ENCODE results near the gene LCE2B. TPM values are rescaled to one million over a fixed set of nuclear protein-coding genes. Genes with fewer than 3 reads are reported as not detected.
"Not testable (repeated sequence)": the region's sequence is repeated elsewhere in the genome, so short reads cannot be mapped to it uniquely, and the experiment has no call there.

LCE2B gene
- total RNA-seq (ENCODE audit: low replicate concordance) = not detected in 2 replicates

GRCh38 chr1:152685823-152686222, at the start of gene LCE2B:
LCE2B (plus strand) TSS chr1:152686123; CDS start chr1:152686844, 721 bp downstream.
- H3K27ac ChIP-seq; H3F3A ChIP-seq (ENCODE audit: low read depth); DNase-seq (ENCODE audit: low spot score); H3K36me3 Mint-ChIP-seq; H4K20me1 ChIP-seq (ENCODE audit: low read depth); H3K4me3 ChIP-seq; H2AFZ ChIP-seq (replicated peaks); H3K4me3 Mint-ChIP-seq; H3K36me3 ChIP-seq; H3K4me2 ChIP-seq; H3K27ac Mint-ChIP-seq; H3K27me3 ChIP-seq; H3K4me1 Mint-ChIP-seq; H3K4me1 ChIP-seq; H3K79me2 ChIP-seq (ENCODE audit: low read depth); H3K9ac ChIP-seq; H3K27me3 Mint-ChIP-seq (ENCODE audit: insufficient read depth, low read depth): not testable (repeated sequence)
- H3K9me3 ChIP-seq (ENCODE audit: low read depth) = peaks cover 14% of the 10 kb centered on the region
- peaks cover 37% of the 10 kb centered on the region for H3K9me3 Mint-ChIP-seq

GRCh38 chr1:152640351-152640750, 45.6 kb upstream of the LCE2B start:
- Mint-ChIP-seq H3K27me3 (ENCODE audit: insufficient read depth, low read depth) (no peaks in the 10 kb centered on the region), H3K4me3 (no peak overlapping the region), H3K9me3 (peaks cover 9% of the 10 kb centered on the region), H3K36me3 (no peaks in the 10 kb centered on the region), H3K4me1 (no peaks in the 10 kb centered on the region), H3K27ac (no peak overlapping the region)
- no peaks in the 10 kb centered on the region for H3F3A ChIP-seq (ENCODE audit: low read depth)
- no peak for TF ChIP-seq CTCF (IDR thresholded peaks at IDR 0.05)
- no peak for TF ChIP-seq EZH2 (IDR thresholded peaks at IDR 0.05)
- TF ChIP-seq EZH2phosphoT487 (IDR thresholded peaks at IDR 0.05) = no peak
- H3K27me3 ChIP-seq = no peaks in the 10 kb centered on the region
- no peak overlapping the region for H3K9ac ChIP-seq
- H3K4me1 ChIP-seq = no peaks in the 10 kb centered on the region
- H4K20me1 ChIP-seq (ENCODE audit: low read depth) = no peaks in the 10 kb centered on the region
- DNase-seq (ENCODE audit: low spot score) = no peak
- no peak overlapping the region for H3K4me2 ChIP-seq
- H3K9me3 ChIP-seq (ENCODE audit: low read depth) = peaks cover 32% of the 10 kb centered on the region
- H3K36me3 ChIP-seq = no peaks in the 10 kb centered on the region
- no peaks in the 10 kb centered on the region for H3K79me2 ChIP-seq (ENCODE audit: low read depth)
- no peak overlapping the region for H3K27ac ChIP-seq
- no peak overlapping the region for H2AFZ ChIP-seq (replicated peaks)
- H3K4me3 ChIP-seq = no peak overlapping the region

- Histone ChIP-seq H3K4me3 (no peak overlapping the region), H3K27me3 (no peaks in the 10 kb centered on the region), H3K27ac (no peak overlapping the region), H3F3A (ENCODE audit: low read depth) (no peaks in the 10 kb centered on the region), H3K4me2 (no peak overlapping the region), H3K9me3 (ENCODE audit: low read depth) (peaks cover 34% of the 10 kb centered on the region), H4K20me1 (ENCODE audit: low read depth) (no peaks in the 10 kb centered on the region), H3K4me1 (no peaks in the 10 kb centered on the region), H3K9ac (no peak overlapping the region), H3K79me2 (ENCODE audit: low read depth) (no peaks in the 10 kb centered on the region), H2AFZ (replicated peaks) (no peak overlapping the region), H3K36me3 (no peaks in the 10 kb centered on the region)
- Mint-ChIP-seq H3K36me3 (no peaks in the 10 kb centered on the region), H3K27ac (no peak overlapping the region), H3K27me3 (ENCODE audit: insufficient read depth, low read depth) (peaks cover 2% of the 10 kb centered on the region), H3K4me3 (no peak overlapping the region), H3K9me3 (peaks cover 18% of the 10 kb centered on the region), H3K4me1 (no peaks in the 10 kb centered on the region)
- no peak for TF ChIP-seq EZH2phosphoT487 (IDR thresholded peaks at IDR 0.05)
- no peak for TF ChIP-seq EZH2 (IDR thresholded peaks at IDR 0.05)
- TF ChIP-seq CTCF (IDR thresholded peaks at IDR 0.05) = no peak
- no peak for DNase-seq (ENCODE audit: low spot score)
Observed at GRCh38 chr1:152643945-152644344, 42.0 kb upstream of the LCE2B start.

GRCh38 chr1:152645146-152645545, 40.8 kb upstream of the LCE2B start:
- H3K4me2 ChIP-seq = no peak overlapping the region
- TF ChIP-seq CTCF (IDR thresholded peaks at IDR 0.05) (no peak), EZH2 (IDR thresholded peaks at IDR 0.05) (no peak), EZH2phosphoT487 (IDR thresholded peaks at IDR 0.05) (no peak)
- Mint-ChIP-seq H3K4me3 (no peak overlapping the region), H3K27me3 (ENCODE audit: insufficient read depth, low read depth) (peaks cover 2% of the 10 kb centered on the region), H3K4me1 (no peaks in the 10 kb centered on the region), H3K27ac (no peak overlapping the region), H3K9me3 (peaks cover 19% of the 10 kb centered on the region), H3K36me3 (no peaks in the 10 kb centered on the region)
- no peak overlapping the region for H3K9ac ChIP-seq
- no peaks in the 10 kb centered on the region for H3K36me3 ChIP-seq
- no peaks in the 10 kb centered on the region for H3K79me2 ChIP-seq (ENCODE audit: low read depth)
- H3F3A ChIP-seq (ENCODE audit: low read depth) = no peaks in the 10 kb centered on the region
- no peak overlapping the region for H3K27ac ChIP-seq
- H3K4me3 ChIP-seq = no peak overlapping the region
- peaks cover 37% of the 10 kb centered on the region for H3K9me3 ChIP-seq (ENCODE audit: low read depth)
- DNase-seq (ENCODE audit: low spot score) = no peak
- H3K27me3 ChIP-seq = no peaks in the 10 kb centered on the region
- no peaks in the 10 kb centered on the region for H4K20me1 ChIP-seq (ENCODE audit: low read depth)
- H2AFZ ChIP-seq (replicated peaks) = no peak overlapping the region
- no peaks in the 10 kb centered on the region for H3K4me1 ChIP-seq
